Endothelial cell of umbilical vein (primary cell): Measurements from ENCODE around the gene CHD9NB. TPM values are rescaled to one million over a fixed set of nuclear protein-coding genes. Genes with fewer than 3 reads are reported as not detected.

ENCODE experiments used
- BruUV-seq: library from RNA; stranded (reverse); fragments of 400-500 nt; replicated peaks from 2 replicates; lab custom pipeline; 2021; lab: Mats Ljungman, UMichigan
- CTCF ChIA-PET: fragments of 300-600, 350-600 bp; sonication (Branson Sonifier 250); formaldehyde crosslinking; loops from one replicate; lab custom pipeline; 2021; ENCODE audit warnings: antibody characterized with exemption, inconsistent platforms; lab: Charles Lee
- POLR2A ChIA-PET: fragments of 300-600, 350-600 bp; sonication (Branson Sonifier 250); formaldehyde crosslinking; loops from one replicate; lab custom pipeline; 2021; ENCODE audit warnings: antibody characterized with exemption, inconsistent platforms; lab: Charles Lee
- DNase-seq: peaks from one replicate; pipeline ENCODE4 v3.0.0-alpha.2; 2011; ENCODE audit warnings: low read depth, low spot score
- FAIRE-seq: peaks from 2 replicates; lab custom pipeline; 2011; peaks lifted over from hg19 to GRCh38; lab: Jason Lieb, UNC
- H2AFZ ChIP-seq: 2 replicates; pipeline ENCODE4 v1.6.0; 2012; ENCODE audit warnings: low read depth, low read length, control low read depth, inconsistent platforms
- H3K27ac ChIP-seq: 2 replicates; pipeline ENCODE4 v1.5.1; 2011; ENCODE audit warnings: low read depth, mild to moderate bottlenecking, control low read depth, low read length, moderate library complexity; ENCODE audit not compliant: insufficient read depth
- H3K27me3 ChIP-seq, 2 experiments: 2 replicates each; pipeline versions ENCODE4 v1.6.0 to v1.6.1; 2011; ENCODE audit warnings: low read length in 2 of 2, mixed read lengths in 1 of 2; ENCODE audit not compliant: control insufficient read depth in 2 of 2, insufficient read depth in 2 of 2
- H3K36me3 ChIP-seq, 2 experiments: 2 replicates in 1 of 2; 3 replicates in 1 of 2; pipeline ENCODE4 v1.5.1; 2011; ENCODE audit warnings: low read length in 2 of 2, mild to moderate bottlenecking in 1 of 2, moderate library complexity in 1 of 2; ENCODE audit not compliant: control insufficient read depth in 2 of 2, insufficient read depth in 2 of 2; ENCODE audit errors: extremely low read depth in 1 of 2
- H3K4me1 ChIP-seq: 3 replicates; pipeline ENCODE4 v1.5.1; 2011; ENCODE audit warnings: mild to moderate bottlenecking, low read length; ENCODE audit not compliant: control insufficient read depth, insufficient read depth; ENCODE audit errors: extremely low read depth
- H3K4me2 ChIP-seq: 2 replicates; pipeline ENCODE4 v1.6.1; 2011; ENCODE audit warnings: low read length, control low read depth, mixed read lengths; ENCODE audit not compliant: insufficient read depth
- H3K4me3 ChIP-seq, 3 experiments: fragments of 200-600 bp in 1 of 3; sonication (generic), shearing (Covaris generic) in 1 of 3; replicated peaks in 1 of 3; 2 replicates each; pipeline ENCODE4 v1.5.1; 2011 to 2016; ENCODE audit warnings: control low read depth in 3 of 3, low read length in 3 of 3, mild to moderate bottlenecking in 2 of 3, inconsistent platforms in 1 of 3, low read depth in 1 of 3, moderate library complexity in 1 of 3; ENCODE audit not compliant: insufficient read depth in 1 of 3
- H3K79me2 ChIP-seq: 2 replicates; pipeline ENCODE4 v1.6.0; 2012; ENCODE audit warnings: low read length, inconsistent platforms; ENCODE audit not compliant: control insufficient read depth, insufficient read depth
- H3K9ac ChIP-seq: replicated peaks from 2 replicates; pipeline ENCODE3; 2011; ENCODE audit warnings: low read length, control low read depth; ENCODE audit not compliant: insufficient read depth; ENCODE audit errors: extremely low read depth
- H3K9me1 ChIP-seq: replicated peaks from 3 replicates; pipeline ENCODE4 v1.6.0; 2011; ENCODE audit warnings: mild to moderate bottlenecking, low read length; ENCODE audit not compliant: control insufficient read depth, insufficient read depth; ENCODE audit errors: extremely low read depth
- H3K9me3 ChIP-seq: replicated peaks from 2 replicates; pipeline ENCODE4 v1.5.1; 2012; ENCODE audit warnings: low read length, inconsistent platforms; ENCODE audit not compliant: control insufficient read depth, insufficient read depth
- H4K20me1 ChIP-seq: replicated peaks from 2 replicates; pipeline ENCODE3; 2011; ENCODE audit warnings: mild to moderate bottlenecking, low read length; ENCODE audit not compliant: control insufficient read depth, insufficient read depth; ENCODE audit errors: extremely low read depth
- JUN ChIP-seq: IDR thresholded peaks from 2 replicates; pipeline ENCODE4 v1.6.1; 2011; ENCODE audit warnings: borderline replicate concordance, low read depth; ENCODE audit not compliant: insufficient read length, insufficient read depth
- MYC ChIP-seq: IDR thresholded peaks from one replicate; pipeline ENCODE4 v1.6.1; 2011; ENCODE audit warnings: mild to moderate bottlenecking, low read depth, low read length
- POLR2AphosphoS5 ChIP-seq: IDR thresholded peaks from 2 replicates; pipeline ENCODE4 v1.6.1; 2012; ENCODE audit warnings: low read depth, mild to moderate bottlenecking, control low read depth, low read length, moderate library complexity; ENCODE audit not compliant: insufficient read depth
- dilution Hi-C: fragments of 300-500 bp; cut with MboI; formaldehyde crosslinking; loops from one replicate; pipeline ENCODE4 v1.15.0; 2019; ENCODE audit warnings: low sequenced_read_pairs; ENCODE audit not compliant: extremely low pct_ligation_motif_present
- intact Hi-C: fragments of 100-400 bp; cut with micrococcal nuclease; formaldehyde crosslinking; loops from one replicate; pipeline ENCODE4 v1.10.0; 2022
- polyA plus RNA-seq, 4 experiments: library from polyadenylated mRNA; depleted of rRNA in 3 of 4; stranded (reverse) in 3 of 4; unstranded in 1 of 4; fragments of >200 nt; gene quantifications; 2 replicates each; pipeline versions ENCODE4 v1.2.1 to v1.2.3, GENCODE V29; 2011 to 2012; ENCODE audit warnings: missing spikeins in 1 of 4
- total RNA-seq: library from RNA; stranded (reverse); gene quantifications from 2 replicates; pipeline ENCODE4 v1.2.3, GENCODE V29; 2021
- TF ChIP-seq, protein P1 (sequence below), 2 donors: IDR thresholded peaks; 1 replicate in 1 of 2; 2 replicates in 1 of 2; pipeline ENCODE4 v1.5.1; 2011; ENCODE audit warnings: low read length in 2 of 2, mild to moderate bottlenecking in 2 of 2, moderate library complexity in 2 of 2, control low read depth in 1 of 2, inconsistent platforms in 1 of 2, low read depth in 1 of 2; ENCODE audit not compliant: insufficient read depth in 1 of 2; ENCODE audit errors: extremely low read depth in 1 of 2
- TF ChIP-seq, protein P2 (sequence below): IDR thresholded peaks from 2 replicates; pipeline ENCODE4 v1.6.1; 2011; ENCODE audit not compliant: insufficient read depth, insufficient read length

The CHD9NB gene
- total and polyA plus RNA-seq, 2 donors (not counting 3 experiments of a cell fraction or from before 2014, with no cell fraction given), result 0.44 to 0.66 TPM

GRCh38 chr16:53073022-53073421, 20.3 kb upstream of the CHD9NB start:
- no peaks in the 10 kb centered on the region for H3K9me1 ChIP-seq
- no peak overlapping the region for H3K4me2 ChIP-seq
- no peak overlapping the region for H2AFZ ChIP-seq
- intact Hi-C loops, result loop anchor here (2.0 to 5.0 kb wide), 2 partner anchors 26 to 89 kb away; no protein-coding TSS in a partner anchor
- no peak overlapping the region for H3K9ac ChIP-seq
- CTCF ChIA-PET, result interaction anchor here (0.7 kb wide), 1 partner anchor 61 kb away, joined by 3 read pairs; no protein-coding TSS in a partner anchor
- FAIRE-seq (no peak), DNase-seq (no peak)
- BruUV-seq, result no TSS peak
- TF ChIP-seq, protein P1, sequence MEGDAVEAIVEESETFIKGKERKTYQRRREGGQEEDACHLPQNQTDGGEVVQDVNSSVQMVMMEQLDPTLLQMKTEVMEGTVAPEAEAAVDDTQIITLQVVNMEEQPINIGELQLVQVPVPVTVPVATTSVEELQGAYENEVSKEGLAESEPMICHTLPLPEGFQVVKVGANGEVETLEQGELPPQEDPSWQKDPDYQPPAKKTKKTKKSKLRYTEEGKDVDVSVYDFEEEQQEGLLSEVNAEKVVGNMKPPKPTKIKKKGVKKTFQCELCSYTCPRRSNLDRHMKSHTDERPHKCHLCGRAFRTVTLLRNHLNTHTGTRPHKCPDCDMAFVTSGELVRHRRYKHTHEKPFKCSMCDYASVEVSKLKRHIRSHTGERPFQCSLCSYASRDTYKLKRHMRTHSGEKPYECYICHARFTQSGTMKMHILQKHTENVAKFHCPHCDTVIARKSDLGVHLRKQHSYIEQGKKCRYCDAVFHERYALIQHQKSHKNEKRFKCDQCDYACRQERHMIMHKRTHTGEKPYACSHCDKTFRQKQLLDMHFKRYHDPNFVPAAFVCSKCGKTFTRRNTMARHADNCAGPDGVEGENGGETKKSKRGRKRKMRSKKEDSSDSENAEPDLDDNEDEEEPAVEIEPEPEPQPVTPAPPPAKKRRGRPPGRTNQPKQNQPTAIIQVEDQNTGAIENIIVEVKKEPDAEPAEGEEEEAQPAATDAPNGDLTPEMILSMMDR (IDR thresholded peaks at IDR 0.05; ENCODE audit: extremely low read depth in 1 of 2, insufficient read depth in 1 of 2, low read depth in 1 of 2, low read length in 2 of 2), result no peak
- no peak for TF ChIP-seq JUN
- TF ChIP-seq, protein P2, sequence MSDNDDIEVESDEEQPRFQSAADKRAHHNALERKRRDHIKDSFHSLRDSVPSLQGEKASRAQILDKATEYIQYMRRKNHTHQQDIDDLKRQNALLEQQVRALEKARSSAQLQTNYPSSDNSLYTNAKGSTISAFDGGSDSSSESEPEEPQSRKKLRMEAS, result no peak
- peaks cover 7% of the 10 kb centered on the region for H3K79me2 ChIP-seq
- peaks cover 11% of the 10 kb centered on the region for H3K4me1 ChIP-seq
- no peaks in the 10 kb centered on the region for H3K9me3 ChIP-seq
- POLR2A ChIA-PET, result no interaction called here
- no peak overlapping the region for H3K4me3 ChIP-seq
- no peaks in the 10 kb centered on the region for H4K20me1 ChIP-seq
- H3K27me3 ChIP-seq, result no peaks in the 10 kb centered on the region
- dilution Hi-C loops, result no loop called here
- H3K27ac ChIP-seq, result no peak overlapping the region
- no peaks in the 10 kb centered on the region for H3K36me3 ChIP-seq

DNA sequence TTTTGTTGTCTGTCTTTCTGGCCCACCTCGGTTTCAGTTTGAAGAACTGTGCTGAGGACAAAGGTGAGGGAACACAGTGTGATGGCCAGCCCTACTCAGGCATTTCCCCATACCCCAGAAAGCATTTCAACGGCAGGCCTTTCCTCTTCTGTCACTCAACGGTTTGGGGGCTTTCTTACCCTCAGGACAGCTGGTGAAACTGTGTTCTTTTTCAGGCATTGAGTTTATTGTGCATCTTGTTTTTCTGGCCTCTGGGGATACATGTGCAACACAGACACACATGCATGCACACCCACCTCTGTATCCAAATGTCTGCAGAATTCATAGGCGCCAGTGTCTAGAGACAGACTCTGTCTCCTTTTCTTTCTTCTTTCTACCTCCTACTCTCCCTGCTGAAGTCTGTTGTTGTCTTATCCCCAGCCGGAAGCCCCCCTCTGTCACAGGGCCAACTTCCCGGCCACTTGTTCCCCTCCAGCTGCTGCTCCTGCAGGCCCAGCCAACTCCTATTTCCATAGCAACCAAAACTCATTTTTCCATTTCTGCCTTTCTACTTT, 19.1 kb upstream of the CHD9NB start:
- no TSS peak for BruUV-seq
- ChIA-PET POLR2A (interaction anchor here (0.7 to 0.8 kb wide), 2 partner anchors 18 to 22 kb away, joined by 3 to 7 read pairs; no protein-coding TSS in a partner anchor), CTCF (interaction anchor here (0.8 to 1.6 kb wide), 4 partner anchors 11 to 17 kb away, joined by 3 to 4 read pairs (median 3); partner anchors contain the start of gene CHD9)
- H3K9ac ChIP-seq, result no peak overlapping the region
- H2AFZ ChIP-seq, result peak overlapping the region; percentile 18
- H3K79me2 ChIP-seq, result peaks cover 7% of the 10 kb centered on the region
- intact Hi-C loops, result loop anchor here (1.0 to 5.0 kb wide), 3 partner anchors 19 to 90 kb away; no protein-coding TSS in a partner anchor
- dilution Hi-C loops, result no loop called here
- H3K27ac ChIP-seq, result peak overlapping the region; percentile 5
- no peaks in the 10 kb centered on the region for H3K36me3 ChIP-seq
- FAIRE-seq (no peak), DNase-seq (peak; percentile 88)
- H3K27me3 ChIP-seq, result no peaks in the 10 kb centered on the region
- H3K4me3 ChIP-seq, result peak overlapping the region in 1 of 3 experiments; percentile 23
- H4K20me1 ChIP-seq, result no peaks in the 10 kb centered on the region
- no peaks in the 10 kb centered on the region for H3K9me1 ChIP-seq
- peak overlapping the region; percentile 65 for H3K4me2 ChIP-seq
- H3K4me1 ChIP-seq, result peaks cover 11% of the 10 kb centered on the region
- TF ChIP-seq MYC (no peak), POLR2AphosphoS5 (no peak), JUN (no peak)
- TF ChIP-seq, protein P2, result no peak
- H3K9me3 ChIP-seq, result no peaks in the 10 kb centered on the region
